Prostate gland (tissue), 2 donors: ENCODE measurements around the gene MRO.

Experiments
- CTCF ChIP-seq, 4 experiments: fragments of 200-600 bp in 2 of 4; fragments of 450-650 bp in 2 of 4; sonication (generic) in 2 of 4; IDR thresholded peaks; 1 replicate in 3 of 4; 2 replicates in 1 of 4; pipeline ENCODE4 v1.5.1; 2016 to 2019; ENCODE audit warnings: antibody characterized with exemption in 4 of 4, mild to moderate bottlenecking in 2 of 4, moderate library complexity in 2 of 4
- POLR2A ChIP-seq: fragments of 450-650 bp; IDR thresholded peaks from one replicate; pipeline ENCODE4 v1.6.1; 2016; ENCODE audit warnings: antibody characterized with exemption, mild to moderate bottlenecking
- POLR2AphosphoS5 ChIP-seq: sonication (generic); formaldehyde crosslinking; IDR thresholded peaks from one replicate; pipeline ENCODE4 v1.6.1; 2017; ENCODE audit warnings: antibody characterized with exemption

GRCh38 chr18:50751947-50752346 is 67.9 kb downstream of the MRO start:
- TF ChIP-seq CTCF (IDR thresholded peaks at IDR 0.05) (no peak), POLR2A (no peak), POLR2AphosphoS5 (no peak)
